ENCODE results near the gene CHGA.

CHGA gene

DNA sequence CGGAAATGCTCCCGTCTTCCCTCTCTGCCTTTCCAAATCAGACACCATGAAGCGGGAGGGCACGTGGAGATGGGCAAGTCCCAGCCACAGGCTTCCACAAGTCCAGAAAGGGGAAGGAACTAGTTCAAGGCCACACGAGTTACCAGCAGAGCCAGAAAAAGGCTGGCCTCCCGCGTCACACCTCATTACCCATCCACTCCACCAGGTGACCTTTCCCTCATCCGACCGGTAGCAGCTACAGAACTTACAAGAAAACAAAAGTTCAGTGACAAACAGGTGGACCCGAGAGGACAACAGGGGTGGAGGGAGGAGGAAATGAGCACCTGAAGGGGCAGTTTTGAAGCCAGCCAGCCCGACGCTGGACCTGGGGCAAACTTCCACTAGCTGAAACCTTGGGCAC is 46.9 kb downstream of the CHGA start:
- TF ChIP-seq, protein P1, sequence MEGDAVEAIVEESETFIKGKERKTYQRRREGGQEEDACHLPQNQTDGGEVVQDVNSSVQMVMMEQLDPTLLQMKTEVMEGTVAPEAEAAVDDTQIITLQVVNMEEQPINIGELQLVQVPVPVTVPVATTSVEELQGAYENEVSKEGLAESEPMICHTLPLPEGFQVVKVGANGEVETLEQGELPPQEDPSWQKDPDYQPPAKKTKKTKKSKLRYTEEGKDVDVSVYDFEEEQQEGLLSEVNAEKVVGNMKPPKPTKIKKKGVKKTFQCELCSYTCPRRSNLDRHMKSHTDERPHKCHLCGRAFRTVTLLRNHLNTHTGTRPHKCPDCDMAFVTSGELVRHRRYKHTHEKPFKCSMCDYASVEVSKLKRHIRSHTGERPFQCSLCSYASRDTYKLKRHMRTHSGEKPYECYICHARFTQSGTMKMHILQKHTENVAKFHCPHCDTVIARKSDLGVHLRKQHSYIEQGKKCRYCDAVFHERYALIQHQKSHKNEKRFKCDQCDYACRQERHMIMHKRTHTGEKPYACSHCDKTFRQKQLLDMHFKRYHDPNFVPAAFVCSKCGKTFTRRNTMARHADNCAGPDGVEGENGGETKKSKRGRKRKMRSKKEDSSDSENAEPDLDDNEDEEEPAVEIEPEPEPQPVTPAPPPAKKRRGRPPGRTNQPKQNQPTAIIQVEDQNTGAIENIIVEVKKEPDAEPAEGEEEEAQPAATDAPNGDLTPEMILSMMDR (IDR thresholded peaks at IDR 0.05; ENCODE audit: insufficient read depth, low read depth, low read length, missing control alignments), result no peak
- no peak overlapping the region for H3K4me3 ChIP-seq (ENCODE audit: low read depth, low read length)
- no peak for DNase-seq (ENCODE audit: low read depth)

DNA sequence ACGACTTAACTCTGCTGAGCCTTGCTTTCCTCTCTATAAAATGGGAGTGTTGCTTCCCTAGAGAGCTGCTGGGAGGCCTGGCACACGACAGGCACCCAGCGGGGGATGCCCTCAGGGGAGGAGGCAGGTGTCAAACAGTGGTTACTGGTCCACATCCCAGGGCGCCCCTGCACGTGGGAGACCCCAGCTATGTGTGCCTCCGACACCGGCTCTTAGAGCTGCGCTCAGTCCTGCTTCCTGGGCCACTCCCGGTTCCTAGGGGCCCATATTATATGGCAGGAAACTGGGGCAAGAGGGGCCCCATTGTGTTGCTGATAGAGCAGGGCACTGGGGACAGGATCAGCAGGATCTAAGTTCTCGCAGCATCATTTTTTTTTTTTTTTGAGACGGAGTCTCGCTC is 47.3 kb downstream of the CHGA start:
- TF ChIP-seq, protein P1 (IDR thresholded peaks at IDR 0.05; ENCODE audit: insufficient read depth, low read depth, low read length, missing control alignments), result no peak
- no peak overlapping the region for H3K4me3 ChIP-seq (ENCODE audit: low read depth, low read length)
- DNase-seq (ENCODE audit: low read depth), result no peak

DNA sequence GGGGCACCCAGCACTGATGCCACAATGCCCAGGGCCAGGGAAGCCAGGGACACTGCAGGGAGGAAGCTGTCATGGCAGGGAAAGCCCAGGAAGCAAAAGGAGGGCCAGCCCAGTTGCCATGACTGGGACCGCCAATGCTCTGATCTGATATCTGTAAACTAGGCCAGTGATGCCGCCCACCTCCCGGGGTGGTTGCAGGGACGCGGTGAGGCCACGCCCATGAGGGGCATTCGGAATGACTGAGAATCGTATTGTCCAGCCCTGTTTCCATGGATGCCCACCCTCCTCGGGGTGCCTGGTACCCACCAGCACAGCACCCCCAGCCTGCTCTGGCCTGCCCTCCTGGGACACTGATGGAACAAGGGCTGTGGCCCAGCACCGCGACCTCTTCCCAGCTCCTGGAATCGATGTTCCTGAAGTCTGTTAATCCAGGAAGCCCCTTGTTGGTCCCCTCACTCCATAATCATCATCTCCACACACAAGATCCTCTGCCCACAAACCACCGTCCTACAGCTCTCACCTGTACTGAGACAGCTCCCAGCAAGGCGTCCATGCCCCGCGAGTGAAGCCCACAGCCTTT is 48.7 kb downstream of the CHGA start:
- TF ChIP-seq, protein P1 (IDR thresholded peaks at IDR 0.05; ENCODE audit: insufficient read depth, low read depth, low read length, missing control alignments), result no peak
- no peak for DNase-seq (ENCODE audit: low read depth)
- H3K4me3 ChIP-seq (ENCODE audit: low read depth, low read length), result no peak overlapping the region

GRCh38 chr14:92973261-92973797 is 50.4 kb downstream of the CHGA start:
- DNase-seq (ENCODE audit: low read depth), result peak; percentile 18
- TF ChIP-seq, protein P1 (IDR thresholded peaks at IDR 0.05; ENCODE audit: insufficient read depth, low read depth, low read length, missing control alignments), result peak; percentile 42
- H3K4me3 ChIP-seq (ENCODE audit: low read depth, low read length), result no peak overlapping the region

DNA sequence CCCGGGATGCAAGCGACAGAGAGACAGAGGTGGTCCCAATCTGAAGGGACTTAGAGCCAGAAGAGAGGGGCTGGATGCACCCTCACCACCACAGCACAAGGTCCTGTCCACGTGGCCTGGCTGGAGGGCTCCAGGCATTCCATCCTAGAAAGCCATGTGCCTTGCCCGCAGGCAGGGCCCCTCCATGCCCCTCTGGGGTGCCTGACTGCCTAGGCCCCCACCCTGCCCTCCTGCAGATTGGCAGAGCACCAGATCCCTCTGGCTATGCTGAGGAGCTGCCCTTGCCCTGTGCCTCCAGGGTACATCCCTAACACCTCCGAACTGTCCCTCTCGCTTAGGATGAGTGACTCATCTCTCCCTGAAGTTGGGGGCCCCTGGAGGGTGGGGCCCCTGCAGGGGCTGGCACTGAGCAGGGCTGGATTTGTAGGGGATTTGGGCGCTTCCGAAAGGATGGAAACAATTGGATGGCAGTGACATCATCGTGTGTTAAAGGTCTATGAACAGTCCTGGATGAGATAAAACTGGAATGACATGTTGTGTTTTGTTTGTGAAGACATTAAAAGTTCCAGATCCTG is 50.9 kb downstream of the CHGA start:
- H3K4me3 ChIP-seq (ENCODE audit: low read depth, low read length), result no peak overlapping the region
- DNase-seq (ENCODE audit: low read depth), result no peak
- TF ChIP-seq, protein P1 (IDR thresholded peaks at IDR 0.05; ENCODE audit: insufficient read depth, low read depth, low read length, missing control alignments), result no peak

DNA sequence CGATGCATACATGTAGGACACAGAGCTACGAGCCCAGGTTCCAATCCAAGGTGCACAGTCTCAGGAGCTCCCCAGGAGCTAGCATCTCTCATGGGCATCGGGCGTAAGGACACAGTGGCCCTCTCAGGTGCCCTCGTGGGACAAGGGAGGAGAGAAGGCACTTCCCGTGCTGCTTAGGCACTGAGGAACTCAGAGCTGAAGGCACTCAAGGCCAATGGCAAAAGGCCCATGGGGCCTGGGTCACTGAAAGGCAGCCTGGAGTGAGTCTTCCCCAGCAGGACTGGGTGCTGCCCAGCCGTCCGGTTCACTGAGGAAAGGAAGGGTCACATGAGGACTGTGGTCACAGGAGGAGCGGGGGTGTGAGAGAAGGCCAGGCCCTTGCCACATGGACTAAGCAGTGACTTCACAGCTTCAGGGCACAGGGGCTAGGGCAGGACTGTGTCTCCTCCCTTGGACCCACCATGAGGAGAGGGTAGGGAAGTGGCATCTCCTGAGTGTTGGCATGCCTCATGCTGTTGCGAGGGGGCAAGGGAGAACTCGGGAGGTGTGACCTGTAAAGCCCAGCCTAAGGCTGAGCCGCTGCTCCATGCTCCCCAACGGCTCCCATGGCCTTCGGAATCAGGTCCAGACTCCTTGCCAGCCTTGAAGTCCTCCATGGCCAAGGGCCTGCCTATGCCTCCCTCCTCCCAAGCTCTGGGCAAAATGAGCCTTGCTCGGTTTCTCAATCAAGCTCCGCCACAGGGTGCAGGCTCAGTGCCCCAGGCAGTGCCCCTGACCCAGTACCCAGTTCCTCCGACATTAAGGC is 51.8 kb downstream of the CHGA start:
- H3K4me3 ChIP-seq (ENCODE audit: low read depth, low read length), result no peak overlapping the region
- TF ChIP-seq, protein P1 (IDR thresholded peaks at IDR 0.05; ENCODE audit: insufficient read depth, low read depth, low read length, missing control alignments), result no peak
- no peak for DNase-seq (ENCODE audit: low read depth)
